Fibroblast of the aortic adventitia (primary cell): ENCODE results near the gene BARX1. TPM values are rescaled to one million over a fixed set of nuclear protein-coding genes. Genes with fewer than 3 reads are reported as not detected.

Source experiments
- DNase-seq: peaks from one replicate; pipeline ENCODE4 v3.0.0-alpha.2; 2010; ENCODE audit warnings: low read depth
- H3K4me3 ChIP-seq: 2 replicates; pipeline ENCODE4 v1.5.1; 2011; ENCODE audit warnings: low read depth, mild to moderate bottlenecking, control low read depth, low read length, moderate library complexity
- total RNA-seq: library from RNA; depleted of rRNA; stranded (reverse); fragments of >200 nt; gene quantifications from 2 replicates; pipeline ENCODE4 v1.2.3, GENCODE V29; 2012; ENCODE audit warnings: low replicate concordance
- TF ChIP-seq, protein P1 (sequence below): IDR thresholded peaks from 2 replicates; pipeline ENCODE4 v1.5.1; 2011; ENCODE audit warnings: mild to moderate bottlenecking, low read length, control low read depth, inconsistent platforms; ENCODE audit not compliant: insufficient read depth

BARX1 gene
- total RNA-seq, 1 donor = 0.09 TPM

DNA sequence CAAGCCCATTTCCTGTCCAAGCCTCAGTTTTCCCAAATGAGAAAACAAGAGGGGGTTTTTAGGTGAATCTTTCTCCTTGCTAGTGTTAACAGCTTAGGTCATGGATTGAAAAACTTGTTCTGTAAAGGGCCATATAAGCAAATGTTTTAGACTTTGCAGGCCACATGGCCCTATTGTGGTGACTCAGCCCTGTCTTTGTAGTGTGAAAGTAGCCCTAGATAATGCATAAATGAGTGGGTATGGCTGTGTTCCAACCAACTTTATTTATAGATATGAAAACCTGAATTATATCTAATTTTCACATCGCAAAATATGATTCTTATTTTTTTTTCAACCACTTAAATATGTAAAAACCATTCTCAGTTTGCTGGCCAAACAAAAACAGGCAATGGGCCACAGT lies 6.9 kb upstream of the BARX1 start:
- DNase-seq = peak; percentile 35
- H3K4me3 ChIP-seq = no peak overlapping the region
- TF ChIP-seq, protein P1, sequence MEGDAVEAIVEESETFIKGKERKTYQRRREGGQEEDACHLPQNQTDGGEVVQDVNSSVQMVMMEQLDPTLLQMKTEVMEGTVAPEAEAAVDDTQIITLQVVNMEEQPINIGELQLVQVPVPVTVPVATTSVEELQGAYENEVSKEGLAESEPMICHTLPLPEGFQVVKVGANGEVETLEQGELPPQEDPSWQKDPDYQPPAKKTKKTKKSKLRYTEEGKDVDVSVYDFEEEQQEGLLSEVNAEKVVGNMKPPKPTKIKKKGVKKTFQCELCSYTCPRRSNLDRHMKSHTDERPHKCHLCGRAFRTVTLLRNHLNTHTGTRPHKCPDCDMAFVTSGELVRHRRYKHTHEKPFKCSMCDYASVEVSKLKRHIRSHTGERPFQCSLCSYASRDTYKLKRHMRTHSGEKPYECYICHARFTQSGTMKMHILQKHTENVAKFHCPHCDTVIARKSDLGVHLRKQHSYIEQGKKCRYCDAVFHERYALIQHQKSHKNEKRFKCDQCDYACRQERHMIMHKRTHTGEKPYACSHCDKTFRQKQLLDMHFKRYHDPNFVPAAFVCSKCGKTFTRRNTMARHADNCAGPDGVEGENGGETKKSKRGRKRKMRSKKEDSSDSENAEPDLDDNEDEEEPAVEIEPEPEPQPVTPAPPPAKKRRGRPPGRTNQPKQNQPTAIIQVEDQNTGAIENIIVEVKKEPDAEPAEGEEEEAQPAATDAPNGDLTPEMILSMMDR = no peak

DNA sequence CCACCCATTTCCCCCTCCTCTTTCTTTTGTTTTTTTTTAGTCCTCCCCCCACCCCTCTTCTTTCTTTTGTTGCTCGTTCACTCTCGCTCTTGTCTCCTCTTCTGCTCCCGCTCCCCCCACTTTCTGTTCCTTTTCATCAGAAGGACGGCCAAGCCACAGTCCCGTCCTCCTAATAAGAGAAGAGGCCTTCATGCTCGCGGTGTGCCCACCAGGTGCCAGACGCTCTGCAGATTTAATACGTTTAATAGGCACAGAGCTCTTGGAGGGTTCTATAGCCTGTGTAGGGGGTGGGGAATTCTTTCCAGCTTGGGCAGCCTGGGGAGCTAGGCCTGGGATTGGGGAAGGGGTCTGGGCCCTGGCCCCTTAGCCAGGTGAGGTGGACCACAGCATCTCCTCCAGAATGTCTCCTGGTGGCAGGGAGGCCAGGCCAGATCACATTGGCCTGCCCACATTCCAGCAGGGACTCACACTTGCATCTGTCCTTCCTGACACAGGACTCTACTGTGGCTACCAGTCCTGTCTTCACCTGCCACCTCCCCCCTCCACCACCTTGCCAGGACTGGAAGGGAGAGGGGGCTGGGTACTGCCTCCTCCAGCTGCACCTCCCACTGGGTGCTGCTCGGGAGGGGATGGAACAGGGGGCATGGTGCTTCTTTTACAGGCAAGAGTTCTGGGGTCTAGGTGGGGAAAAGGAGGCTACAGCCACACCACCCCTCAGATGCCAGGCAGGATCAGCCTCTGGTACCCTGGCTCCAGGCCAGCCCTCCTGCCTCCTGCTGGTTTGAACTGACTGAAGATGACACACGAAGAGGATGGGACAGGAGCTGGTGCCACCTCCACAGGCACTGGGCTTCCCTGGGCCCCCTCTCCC lies 6.1 kb upstream of the BARX1 start:
- no peak overlapping the region for H3K4me3 ChIP-seq
- DNase-seq = no peak
- TF ChIP-seq, protein P1 = no peak

DNA sequence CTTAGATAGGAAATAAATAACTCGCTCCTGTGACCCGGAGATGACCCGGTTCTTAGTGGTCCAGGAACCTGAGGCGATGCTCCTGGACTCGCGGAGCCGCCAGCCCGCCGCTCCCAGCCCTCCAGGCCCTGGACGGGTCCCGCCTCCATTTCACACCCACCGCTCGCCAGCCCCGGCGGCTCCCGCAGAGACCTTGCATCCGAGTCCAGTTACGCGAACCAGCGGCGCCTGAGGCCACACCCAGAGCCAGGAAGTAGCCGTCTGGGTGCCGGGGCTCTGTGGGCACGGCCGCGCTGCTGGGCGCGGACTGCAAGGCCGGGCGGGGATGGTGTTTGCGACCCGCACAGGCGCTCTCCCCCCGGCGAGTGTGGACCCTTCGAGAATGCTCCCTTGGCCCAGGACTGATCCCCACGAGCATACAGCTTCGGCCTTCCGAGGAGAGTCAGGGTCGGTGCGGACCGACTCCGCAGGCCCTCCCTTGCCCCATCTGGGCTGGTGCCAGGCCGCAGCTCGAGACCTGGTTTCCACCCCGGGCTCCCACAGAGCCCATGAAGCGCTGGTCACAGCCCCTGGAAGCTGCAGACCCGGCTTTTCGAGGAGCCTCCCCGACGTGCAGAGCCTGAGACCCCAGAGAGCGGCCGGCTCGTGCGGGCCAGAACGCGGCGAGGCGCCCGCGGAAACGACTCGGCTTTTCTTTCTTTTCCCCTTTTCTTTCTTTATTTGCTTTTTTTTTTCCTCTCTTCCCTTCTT lies 5.2 kb upstream of the BARX1 start:
- TF ChIP-seq, protein P1 = no peak
- DNase-seq = no peak
- H3K4me3 ChIP-seq = no peak overlapping the region

DNA sequence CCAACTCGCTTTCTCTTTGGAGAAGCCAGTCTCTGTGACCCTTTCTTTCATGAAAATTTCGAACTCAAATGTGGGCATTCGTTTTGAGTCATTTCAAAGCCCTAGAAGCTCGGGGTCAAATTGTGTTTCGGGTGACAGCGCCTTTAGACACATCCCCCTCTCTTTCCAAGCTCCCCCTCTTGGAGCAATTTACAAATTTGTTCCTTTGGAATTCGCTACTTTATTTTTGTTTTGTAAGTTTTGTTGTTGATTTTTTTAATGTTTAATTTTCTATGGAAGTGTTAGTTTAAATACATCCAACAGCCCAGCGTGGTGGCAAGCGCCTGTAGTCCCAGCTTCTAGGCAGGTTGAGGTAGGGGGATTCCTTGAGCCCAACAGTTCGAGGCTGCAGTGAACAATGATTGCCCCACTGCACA lies 4.6 kb upstream of the BARX1 start:
- no peak overlapping the region for H3K4me3 ChIP-seq
- DNase-seq = peak; percentile 15
- TF ChIP-seq, protein P1 = no peak

DNA sequence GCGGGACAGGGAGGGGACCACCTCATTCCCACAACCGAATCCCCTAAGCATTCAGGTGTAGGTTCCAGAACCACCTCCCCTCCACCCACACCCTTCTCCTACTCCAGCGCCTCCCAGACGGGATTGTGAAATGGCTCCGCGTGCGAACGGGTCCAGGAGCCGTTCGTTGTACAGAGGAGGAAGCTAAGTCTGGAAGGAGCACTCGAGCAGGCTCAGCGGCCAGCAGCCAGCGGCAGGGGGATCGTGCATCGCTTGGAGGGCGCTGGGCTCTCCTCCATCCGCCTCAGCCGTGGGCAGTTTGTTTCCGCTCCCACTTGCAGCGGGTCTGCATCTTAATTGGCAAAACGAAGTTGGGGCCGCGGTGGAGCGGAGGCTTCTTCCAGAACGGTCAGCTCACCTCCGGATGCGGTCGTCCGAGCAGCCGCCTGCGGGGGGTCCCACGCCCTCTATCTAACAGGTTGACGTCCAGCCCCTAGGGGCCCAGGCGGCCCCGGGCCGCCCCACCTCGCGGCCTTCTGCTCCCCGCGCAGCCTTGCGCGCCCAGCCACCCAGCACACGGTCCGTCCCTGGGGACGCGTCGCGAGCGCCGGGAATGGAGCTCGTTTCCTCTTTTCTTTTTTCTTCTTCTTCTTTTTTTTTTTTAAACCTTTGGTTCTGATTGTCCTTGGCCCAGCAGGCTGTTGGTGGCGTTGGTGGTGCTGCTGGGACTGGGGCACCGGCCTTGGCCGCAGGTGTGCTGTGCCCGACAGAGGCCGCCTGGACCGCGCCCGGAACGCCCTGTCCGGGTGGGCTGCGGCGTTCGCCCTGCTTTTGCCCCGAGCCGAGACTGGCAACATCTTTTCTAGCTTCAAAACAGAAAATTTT lies 3.9 kb upstream of the BARX1 start:
- peak; percentile 32 for DNase-seq
- TF ChIP-seq, protein P1 = no peak
- H3K4me3 ChIP-seq = no peak overlapping the region

DNA sequence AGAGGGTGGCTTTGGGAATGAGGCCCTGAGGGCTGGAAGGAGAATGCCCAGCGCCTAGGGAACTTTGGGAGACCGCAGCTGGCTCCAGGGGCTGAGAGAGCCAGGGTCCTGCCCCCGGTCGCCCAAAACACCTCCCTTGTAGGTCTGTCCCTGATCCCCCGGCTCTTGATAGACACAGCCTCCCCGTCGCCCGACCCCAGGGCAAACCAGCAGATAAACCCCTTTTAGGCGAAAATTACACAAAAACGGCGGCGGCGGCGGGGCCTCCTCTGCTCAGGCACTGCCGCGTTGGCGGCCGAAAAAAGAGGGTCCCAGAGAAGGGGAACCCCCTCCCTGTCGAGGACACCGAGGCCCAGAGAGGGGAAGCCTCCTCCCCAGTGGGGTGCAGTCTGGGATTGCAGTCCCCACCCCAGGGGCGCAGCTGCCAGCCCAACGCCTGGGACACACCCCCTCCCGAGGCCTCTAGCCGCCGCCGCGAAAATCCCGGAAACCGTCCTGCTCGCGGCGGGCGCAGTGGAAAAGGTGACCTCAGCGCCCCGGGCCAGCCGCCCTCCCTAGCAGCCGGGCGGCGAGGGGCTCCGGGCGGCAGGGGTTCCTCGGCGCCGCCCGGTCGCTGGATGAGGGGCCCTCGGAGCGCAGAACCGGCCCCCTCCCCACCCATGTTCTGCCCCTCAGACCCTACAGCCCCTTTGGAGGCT lies 3.1 kb upstream of the BARX1 start:
- no peak overlapping the region for H3K4me3 ChIP-seq
- no peak for DNase-seq
- TF ChIP-seq, protein P1 = no peak
